NT2/D1 (cell line): ENCODE data around the gene CHID1.

ENCODE experiments used
- DNase-seq: peaks from one replicate; pipeline ENCODE4 v3.0.0-alpha.2; 2011; ENCODE audit warnings: low read depth, low spot score
- H3K27me3 ChIP-seq: 2 replicates; pipeline ENCODE4 v1.6.0; 2011; ENCODE audit warnings: mild to moderate bottlenecking; ENCODE audit not compliant: insufficient read length, insufficient read depth
- H3K36me3 ChIP-seq: 2 replicates; pipeline ENCODE4 v1.6.1; 2011; ENCODE audit warnings: mild to moderate bottlenecking, low read length, mixed read lengths; ENCODE audit not compliant: insufficient read depth, insufficient read length
- H3K4me1 ChIP-seq: 2 replicates; pipeline ENCODE4 v1.5.1; 2011; ENCODE audit not compliant: insufficient read depth, insufficient read length
- H3K4me3 ChIP-seq: 2 replicates; pipeline ENCODE4 v1.5.1; 2011; ENCODE audit warnings: low read depth; ENCODE audit not compliant: insufficient read length
- H3K9ac ChIP-seq: 2 replicates; pipeline ENCODE4 v1.6.0; 2011; ENCODE audit warnings: low read depth; ENCODE audit not compliant: insufficient read length
- H3K9me3 ChIP-seq: 2 replicates; pipeline ENCODE4 v1.5.1; 2011; ENCODE audit warnings: mild to moderate bottlenecking, low read length; ENCODE audit not compliant: insufficient read depth
- SUZ12 ChIP-seq: IDR thresholded peaks from 2 replicates; pipeline ENCODE4 v1.6.1; 2011; ENCODE audit not compliant: insufficient read length, insufficient read depth; ENCODE audit errors: extremely low read depth
- YY1 ChIP-seq: IDR thresholded peaks from 2 replicates; pipeline ENCODE4 v1.6.1; 2011; ENCODE audit not compliant: insufficient read length, insufficient read depth
- ZNF274 ChIP-seq: IDR thresholded peaks from 2 replicates; pipeline ENCODE4 v1.6.1; 2011; ENCODE audit warnings: mild to moderate bottlenecking, low read depth, low read length

The CHID1 gene

GRCh38 chr11:849951-850774, 60.4 kb downstream of the CHID1 start:
- H3K36me3 ChIP-seq = peaks cover 28% of the 10 kb centered on the region
- no peaks in the 10 kb centered on the region for H3K9me3 ChIP-seq
- peaks cover 59% of the 10 kb centered on the region for H3K4me1 ChIP-seq
- peak overlapping the region; percentile 75 for H3K4me3 ChIP-seq
- DNase-seq = no peak
- TF ChIP-seq YY1 (no peak), SUZ12 (no peak), ZNF274 (no peak)
- no peaks in the 10 kb centered on the region for H3K27me3 ChIP-seq
- H3K9ac ChIP-seq = peak overlapping the region; percentile 80

GRCh38 chr11:849104-849824, 61.3 kb downstream of the CHID1 start:
- TF ChIP-seq SUZ12 (no peak), YY1 (no peak)
- Histone ChIP-seq H3K9me3 (no peaks in the 10 kb centered on the region), H3K36me3 (peaks cover 23% of the 10 kb centered on the region), H3K27me3 (no peaks in the 10 kb centered on the region), H3K4me1 (peaks cover 56% of the 10 kb centered on the region), H3K9ac (peak overlapping the region; percentile 14), H3K4me3 (peak overlapping the region; percentile 75)
- no peak for DNase-seq

- H3K9me3 ChIP-seq = no peaks in the 10 kb centered on the region
- DNase-seq = no peak
- no peaks in the 10 kb centered on the region for H3K27me3 ChIP-seq
- peaks cover 51% of the 10 kb centered on the region for H3K4me1 ChIP-seq
- no peak overlapping the region for H3K4me3 ChIP-seq
- TF ChIP-seq ZNF274 (no peak), YY1 (no peak), SUZ12 (no peak)
- H3K36me3 ChIP-seq = peaks cover 16% of the 10 kb centered on the region
- peak overlapping the region; percentile 14 for H3K9ac ChIP-seq
Observed at GRCh38 chr11:848380-848931, 62.2 kb downstream of the CHID1 start.

GRCh38 chr11:847876-848275, 62.7 kb downstream of the CHID1 start:
- Histone ChIP-seq H3K4me3 (no peak overlapping the region), H3K9me3 (no peaks in the 10 kb centered on the region), H3K27me3 (no peaks in the 10 kb centered on the region), H3K4me1 (peaks cover 48% of the 10 kb centered on the region), H3K36me3 (peaks cover 16% of the 10 kb centered on the region), H3K9ac (no peak overlapping the region)
- DNase-seq = no peak
- TF ChIP-seq SUZ12 (no peak), ZNF274 (no peak), YY1 (no peak)

GRCh38 chr11:846496-847098, 64.0 kb downstream of the CHID1 start:
- DNase-seq = no peak
- H3K36me3 ChIP-seq = peaks cover 12% of the 10 kb centered on the region
- no peaks in the 10 kb centered on the region for H3K9me3 ChIP-seq
- peak overlapping the region; percentile 83 for H3K9ac ChIP-seq
- peaks cover 40% of the 10 kb centered on the region for H3K4me1 ChIP-seq
- no peaks in the 10 kb centered on the region for H3K27me3 ChIP-seq
- TF ChIP-seq YY1 (no peak), ZNF274 (no peak), SUZ12 (no peak)
- no peak overlapping the region for H3K4me3 ChIP-seq

- Histone ChIP-seq H3K9ac (peak overlapping the region; percentile 83), H3K9me3 (no peaks in the 10 kb centered on the region), H3K27me3 (no peaks in the 10 kb centered on the region), H3K4me1 (peaks cover 39% of the 10 kb centered on the region), H3K4me3 (no peak overlapping the region), H3K36me3 (peaks cover 15% of the 10 kb centered on the region)
- TF ChIP-seq YY1 (no peak), SUZ12 (no peak), ZNF274 (no peak)
- no peak for DNase-seq
Observed at GRCh38 chr11:845872-846495, 64.6 kb downstream of the CHID1 start.
